H1 (cell line): ENCODE measurements around the gene PRSS3. TPM values are rescaled to one million over a fixed set of nuclear protein-coding genes. Genes with fewer than 3 reads are reported as not detected.
"Not testable (repeated sequence)": the region's sequence is repeated elsewhere in the genome, so short reads cannot be mapped to it uniquely, and the experiment has no call there.

ENCODE experiments used
- CTCF ChIA-PET: fragments of 300-600 bp; sonication (Branson Sonifier 250); formaldehyde crosslinking; loops from one replicate; lab custom pipeline; 2021; ENCODE audit not compliant: partially characterized antibody; lab: Charles Lee
- POLR2A ChIA-PET: fragments of 300-600 bp; sonication (Branson Sonifier 250); formaldehyde crosslinking; loops from one replicate; lab custom pipeline; 2021; ENCODE audit warnings: inconsistent platforms; ENCODE audit not compliant: partially characterized antibody; lab: Charles Lee
- DNase-seq, 2 experiments: peaks; one replicate each; pipeline versions ENCODE4 v3.0.0 to v3.0.0-alpha.2; 2010 to 2022; ENCODE audit warnings: low spot score in 2 of 2, low read depth in 1 of 2, mixed read lengths in 1 of 2
- FAIRE-seq: peaks from 2 replicates; lab custom pipeline; 2011; peaks lifted over from hg19 to GRCh38; lab: Jason Lieb, UNC
- H2AFZ ChIP-seq: 2 replicates; pipeline ENCODE4 v1.8.1; 2012; ENCODE audit warnings: low read length, inconsistent platforms
- H2AK5ac ChIP-seq: 2 replicates; pipeline ENCODE4 v1.6.1; 2013; ENCODE audit warnings: low read depth, low read length
- H2BK120ac ChIP-seq: replicated peaks from 2 replicates; pipeline ENCODE3; 2013; ENCODE audit warnings: low read depth, low read length, inconsistent platforms
- H2BK12ac ChIP-seq: 2 replicates; pipeline ENCODE4 v1.6.1; 2013; ENCODE audit warnings: low read depth, low read length
- H2BK15ac ChIP-seq: 2 replicates; pipeline ENCODE4 v1.6.1; 2013; ENCODE audit warnings: low read length
- H2BK20ac ChIP-seq: 2 replicates; pipeline ENCODE4 v1.6.1; 2013; ENCODE audit warnings: low read length
- H2BK5ac ChIP-seq: 2 replicates; pipeline ENCODE4 v1.6.1; 2013; ENCODE audit warnings: low read depth, low read length
- H3K14ac ChIP-seq: 2 replicates; pipeline ENCODE4 v1.6.1; 2013; ENCODE audit warnings: inconsistent platforms; ENCODE audit not compliant: insufficient read length
- H3K18ac ChIP-seq: 2 replicates; pipeline ENCODE4 v1.6.1; 2013; ENCODE audit warnings: low read length; ENCODE audit errors: extremely low read depth
- H3K23ac ChIP-seq: 2 replicates; pipeline ENCODE4 v1.6.1; 2013; ENCODE audit warnings: inconsistent platforms; ENCODE audit not compliant: insufficient read length
- H3K23me2 ChIP-seq: 2 replicates; pipeline ENCODE4 v1.6.1; 2013; ENCODE audit warnings: low read depth, low read length
- H3K27ac ChIP-seq: 2 replicates; pipeline ENCODE4 v1.6.1; 2011; ENCODE audit warnings: low read depth, low read length, inconsistent platforms
- H3K27me3 ChIP-seq, 4 experiments: replicated peaks in 1 of 4; 1 replicate in 1 of 4; 2 replicates in 3 of 4; pipeline versions ENCODE4 v1.6.1 to v1.8.1; 2011 to 2013; ENCODE audit warnings: low read length in 3 of 4, mild to moderate bottlenecking in 3 of 4, inconsistent platforms in 2 of 4, mixed read lengths in 2 of 4, moderate library complexity in 1 of 4; ENCODE audit not compliant: control insufficient read depth in 3 of 4, insufficient read depth in 3 of 4; ENCODE audit errors: extremely low read depth in 1 of 4
- H3K36me3 ChIP-seq, 4 experiments: 2 replicates each; pipeline versions ENCODE4 v1.6.1 to v1.8.1; 2011 to 2013; ENCODE audit warnings: mild to moderate bottlenecking in 4 of 4, low read length in 3 of 4, moderate library complexity in 2 of 4, control low read depth in 1 of 4, inconsistent platforms in 1 of 4; ENCODE audit not compliant: insufficient read depth in 4 of 4, control insufficient read depth in 2 of 4
- H3K4ac ChIP-seq: replicated peaks from 2 replicates; pipeline ENCODE3; 2013; ENCODE audit warnings: low read length, low read depth, mixed read lengths, inconsistent platforms; ENCODE audit not compliant: insufficient read length
- H3K4me1 ChIP-seq, 4 experiments: replicated peaks in 1 of 4; 1 replicate in 1 of 4; 2 replicates in 3 of 4; pipeline versions ENCODE4 v1.6.1 to v1.8.1; 2011 to 2013; ENCODE audit warnings: low read length in 3 of 4, inconsistent platforms in 2 of 4, mixed read lengths in 1 of 4; ENCODE audit not compliant: insufficient read depth in 4 of 4, control insufficient read depth in 3 of 4
- H3K4me2 ChIP-seq, 2 experiments: 2 replicates each; pipeline versions ENCODE4 v1.6.1 to v1.8.1; 2011 to 2013; ENCODE audit warnings: low read depth in 2 of 2, low read length in 2 of 2, control low read depth in 1 of 2, inconsistent platforms in 1 of 2, mild to moderate bottlenecking in 1 of 2; ENCODE audit not compliant: insufficient read depth in 1 of 2
- H3K4me3 ChIP-seq, 4 experiments: fragments of 200-600, 300-600 bp in 1 of 4; sonication (generic), shearing (Covaris generic), sonication (Bioruptor Twin) in 1 of 4; 2 replicates each; pipeline versions ENCODE4 v1.5.1 to v1.8.1; 2011 to 2016; ENCODE audit warnings: low read length in 4 of 4, low read depth in 3 of 4, control low read depth in 2 of 4, inconsistent platforms in 2 of 4, mild to moderate bottlenecking in 2 of 4, mixed read lengths in 1 of 4, moderate library complexity in 1 of 4; ENCODE audit not compliant: insufficient read depth in 2 of 4; ENCODE audit errors: extremely low read depth in 1 of 4
- H3K56ac ChIP-seq: replicated peaks from 2 replicates; pipeline ENCODE3; 2013; ENCODE audit warnings: low read depth, mild to moderate bottlenecking, mixed read lengths, low read length, inconsistent platforms; ENCODE audit not compliant: insufficient read length
- H3K79me1 ChIP-seq: 2 replicates; pipeline ENCODE4 v1.6.1; 2013; ENCODE audit warnings: low read depth, low read length, control low read depth
- H3K79me2 ChIP-seq, 2 experiments: 2 replicates each; pipeline versions ENCODE4 v1.6.1 to v1.8.1; 2012 to 2013; ENCODE audit warnings: low read length in 2 of 2, mild to moderate bottlenecking in 2 of 2, inconsistent platforms in 1 of 2; ENCODE audit not compliant: insufficient read depth in 2 of 2, control insufficient read depth in 1 of 2
- H3K9ac ChIP-seq, 4 experiments: replicated peaks in 1 of 4; 1 replicate in 1 of 4; 2 replicates in 3 of 4; pipeline versions ENCODE4 v1.6.1 to v1.8.1; 2011 to 2013; ENCODE audit warnings: low read depth in 3 of 4, low read length in 3 of 4, control low read depth in 2 of 4, mild to moderate bottlenecking in 2 of 4, moderate library complexity in 2 of 4, inconsistent platforms in 1 of 4; ENCODE audit errors: extremely low read depth in 1 of 4
- H3K9me3 ChIP-seq, 2 experiments: 2 replicates each; pipeline versions ENCODE4 v1.6.1 to v1.8.1; 2012 to 2013; ENCODE audit warnings: mild to moderate bottlenecking in 2 of 2, moderate library complexity in 2 of 2, control low read depth in 1 of 2, inconsistent platforms in 1 of 2, low read depth in 1 of 2, low read length in 1 of 2, mixed read lengths in 1 of 2; ENCODE audit not compliant: insufficient read depth in 2 of 2
- H4K20me1 ChIP-seq, 2 experiments: replicated peaks in 1 of 2; 2 replicates each; pipeline versions ENCODE3 to v1.8.1; 2011 to 2013; ENCODE audit warnings: inconsistent platforms in 2 of 2, low read length in 2 of 2, mild to moderate bottlenecking in 1 of 2; ENCODE audit not compliant: insufficient read depth in 2 of 2, control insufficient read depth in 1 of 2
- H4K5ac ChIP-seq: 2 replicates; pipeline ENCODE4 v1.6.1; 2013; ENCODE audit warnings: low read length, low read depth, mixed read lengths, inconsistent platforms; ENCODE audit not compliant: insufficient read length
- H4K8ac ChIP-seq: 2 replicates; pipeline ENCODE4 v1.8.0; 2013; ENCODE audit warnings: mild to moderate bottlenecking, moderate library complexity, low read length, inconsistent platforms; ENCODE audit not compliant: insufficient read depth; ENCODE audit errors: extremely low read depth
- H4K91ac ChIP-seq: replicated peaks from 2 replicates; pipeline ENCODE3; 2013; ENCODE audit warnings: low read length, mixed read lengths, inconsistent platforms; ENCODE audit not compliant: insufficient read length
- WGBS, 2 experiments: shearing (Covaris generic) in 1 of 2; methylation state at CpG; one replicate each; pipeline versions ENCODE4 v1.1.6 to v1.1.7; 2013 to 2015; ENCODE audit warnings: low lambda C conversion rate in 2 of 2, mixed read lengths in 2 of 2, inconsistent platforms in 1 of 2, low coverage in 1 of 2, missing lambda C conversion rate in 1 of 2; ENCODE audit not compliant: insufficient replicate concordance in 2 of 2, insufficient coverage in 1 of 2, insufficient read length in 1 of 2; ENCODE audit errors: extremely low coverage in 1 of 2, missing lambda C conversion rate in 1 of 2; 5-methylcytosine and 5-hydroxymethylcytosine counted together
- polyA plus RNA-seq, 7 experiments: library from polyadenylated mRNA; depleted of rRNA in 3 of 7; stranded (reverse) in 5 of 7; unstranded in 2 of 7; fragments of >200 nt in 5 of 7; fragments of 200-250 nt in 2 of 7; gene quantifications; 1 replicate in 5 of 7; 2 replicates in 1 of 7; 4 replicates in 1 of 7; pipeline versions ENCODE4 v1.2.1 to v1.2.3, GENCODE V29; 2011 to 2013; ENCODE audit warnings: missing spikeins in 2 of 7, mixed read lengths in 2 of 7
- total RNA-seq: library from RNA; stranded (reverse); fragmentation: NEBNext Ultra II Directional; extraction: Animal tissue kit (Norgen Biotek cat#: 25700); gene quantifications from 2 replicates; pipeline ENCODE4 v1.2.1, GENCODE V29; 2021

Gene PRSS3
- total and polyA plus RNA-seq, 2 of the 8 experiments (the other 6 are each of a cell fraction or from before 2014, with no cell fraction given): 0.12 TPM; not detected in 1

- WGBS, 2 experiments: 84% methylated on average over 5 of the region's 5 CpGs; no CpG with 5 or more reads in 1 of the 2 experiments
- CTCF ChIA-PET: interaction anchor here (1.1 to 1.4 kb wide), 2 partner anchors 18 to 36 kb away, joined by 4 to 6 read pairs; no protein-coding TSS in a partner anchor
- H3K9me3 ChIP-seq, H2BK120ac ChIP-seq, POLR2A ChIA-PET, H3K4me2 ChIP-seq, H2AK5ac ChIP-seq, H3K4ac ChIP-seq, H2BK12ac ChIP-seq, H2BK5ac ChIP-seq, H3K79me2 ChIP-seq, H3K23ac ChIP-seq, H2BK20ac ChIP-seq, H3K23me2 ChIP-seq, H3K79me1 ChIP-seq, H3K4me3 ChIP-seq, FAIRE-seq, H3K9ac ChIP-seq, H4K8ac ChIP-seq, H4K91ac ChIP-seq, DNase-seq, H3K36me3 ChIP-seq, H3K27me3 ChIP-seq, H2AFZ ChIP-seq, H4K5ac ChIP-seq, H3K14ac ChIP-seq, H3K56ac ChIP-seq, H3K27ac ChIP-seq, H3K4me1 ChIP-seq, H2BK15ac ChIP-seq, H4K20me1 ChIP-seq, H3K18ac ChIP-seq: not testable (repeated sequence)
These were observed 21.2 kb upstream of the PRSS3 start for GRCh38 chr9:33774074-33774659.
